HTERT RPE-1 (cell line): Measurements from ENCODE around the gene CNTN5.
"Not testable (repeated sequence)": the region's sequence is repeated elsewhere in the genome, so short reads cannot be mapped to it uniquely, and the experiment has no call there.

ENCODE experiments used
- in situ Hi-C: fragments of 300-500 bp; cut with MboI; formaldehyde crosslinking; loops from 4 replicates; pipeline ENCODE4 v1.14.3; 2020; ENCODE audit warnings: low sequenced_read_pairs

The CNTN5 gene

GRCh38 chr11:99708928-99709672 lies 688.4 kb downstream of the CNTN5 start:
- in situ Hi-C loops = no loop called here

GRCh38 chr11:99716302-99716701 lies 695.6 kb downstream of the CNTN5 start:
- in situ Hi-C loops = no loop called here

GRCh38 chr11:99718291-99718690 lies 697.5 kb downstream of the CNTN5 start:
- in situ Hi-C loops = no loop called here

- in situ Hi-C loops = no loop called here
These were observed 718.8 kb downstream of the CNTN5 start for GRCh38 chr11:99739464-99740089.

GRCh38 chr11:99742501-99742900 lies 721.8 kb downstream of the CNTN5 start:
- in situ Hi-C loops = no loop called here

GRCh38 chr11:99759787-99760186 lies 739.0 kb downstream of the CNTN5 start:
- in situ Hi-C loops = no loop called here

- in situ Hi-C loops = no loop called here
These were observed 746.1 kb downstream of the CNTN5 start for GRCh38 chr11:99766811-99767210.

- in situ Hi-C loops = no loop called here
These were observed 752.9 kb downstream of the CNTN5 start for GRCh38 chr11:99773646-99774045.

- in situ Hi-C loops = no loop called here
These were observed 760.3 kb downstream of the CNTN5 start for GRCh38 chr11:99781074-99781473.

- in situ Hi-C loops = no loop called here
These were observed 770.6 kb downstream of the CNTN5 start for GRCh38 chr11:99791354-99791753.

- in situ Hi-C loops = no loop called here
These were observed 775.2 kb downstream of the CNTN5 start for GRCh38 chr11:99795999-99796398.

- in situ Hi-C loops = no loop called here
These were observed 782.8 kb downstream of the CNTN5 start for GRCh38 chr11:99803501-99803900.

- in situ Hi-C loops = no loop called here
These were observed 791.8 kb downstream of the CNTN5 start for GRCh38 chr11:99812516-99812915.

- in situ Hi-C loops = no loop called here
These were observed 793.3 kb downstream of the CNTN5 start for GRCh38 chr11:99814021-99814420.

- in situ Hi-C loops = no loop called here
These were observed 794.0 kb downstream of the CNTN5 start for GRCh38 chr11:99814738-99815137.

- in situ Hi-C loops = no loop called here
These were observed 798.2 kb downstream of the CNTN5 start for GRCh38 chr11:99818991-99819390.

- in situ Hi-C loops = no loop called here
These were observed 802.3 kb downstream of the CNTN5 start for GRCh38 chr11:99822846-99823565.

GRCh38 chr11:99836739-99837138 lies 816.0 kb downstream of the CNTN5 start:
- in situ Hi-C loops = not testable (repeated sequence)

GRCh38 chr11:99841885-99842284 lies 821.1 kb downstream of the CNTN5 start:
- in situ Hi-C loops = no loop called here

- in situ Hi-C loops = no loop called here
These were observed 845.2 kb downstream of the CNTN5 start for GRCh38 chr11:99865951-99866350.

GRCh38 chr11:99881610-99882009 lies 860.9 kb downstream of the CNTN5 start:
- in situ Hi-C loops = no loop called here

- in situ Hi-C loops = no loop called here
These were observed 864.0 kb downstream of the CNTN5 start for GRCh38 chr11:99884750-99885149.
